DND-41 (cell line): ENCODE data around the gene IFITM2.

Experiments
- CTCF ChIP-seq: IDR thresholded peaks from 2 replicates; pipeline ENCODE4 v1.5.1; 2012; ENCODE audit warnings: borderline replicate concordance, low read length, moderate library complexity, mild to moderate bottlenecking; ENCODE audit not compliant: poor library complexity, severe bottlenecking; ENCODE audit errors: extremely low read depth
- EZH2 ChIP-seq: IDR thresholded peaks from 3 replicates; pipeline ENCODE4 v1.6.1; 2012; ENCODE audit warnings: borderline replicate concordance, low read depth, mild to moderate bottlenecking, moderate library complexity, low read length, inconsistent platforms; ENCODE audit not compliant: severe bottlenecking

GRCh38 chr11:290621-291231 is 16.9 kb upstream of the IFITM2 start:
- TF ChIP-seq CTCF (no peak), EZH2 (no peak)
